GM12874 (cell line): ENCODE results near the gene NDUFB7.

Source experiments
- CTCF ChIP-seq: IDR thresholded peaks from 2 replicates; pipeline ENCODE4 v1.5.1; 2011; ENCODE audit warnings: low read depth, mild to moderate bottlenecking, control low read depth, low read length, moderate library complexity; ENCODE audit not compliant: insufficient read depth

Gene NDUFB7

DNA sequence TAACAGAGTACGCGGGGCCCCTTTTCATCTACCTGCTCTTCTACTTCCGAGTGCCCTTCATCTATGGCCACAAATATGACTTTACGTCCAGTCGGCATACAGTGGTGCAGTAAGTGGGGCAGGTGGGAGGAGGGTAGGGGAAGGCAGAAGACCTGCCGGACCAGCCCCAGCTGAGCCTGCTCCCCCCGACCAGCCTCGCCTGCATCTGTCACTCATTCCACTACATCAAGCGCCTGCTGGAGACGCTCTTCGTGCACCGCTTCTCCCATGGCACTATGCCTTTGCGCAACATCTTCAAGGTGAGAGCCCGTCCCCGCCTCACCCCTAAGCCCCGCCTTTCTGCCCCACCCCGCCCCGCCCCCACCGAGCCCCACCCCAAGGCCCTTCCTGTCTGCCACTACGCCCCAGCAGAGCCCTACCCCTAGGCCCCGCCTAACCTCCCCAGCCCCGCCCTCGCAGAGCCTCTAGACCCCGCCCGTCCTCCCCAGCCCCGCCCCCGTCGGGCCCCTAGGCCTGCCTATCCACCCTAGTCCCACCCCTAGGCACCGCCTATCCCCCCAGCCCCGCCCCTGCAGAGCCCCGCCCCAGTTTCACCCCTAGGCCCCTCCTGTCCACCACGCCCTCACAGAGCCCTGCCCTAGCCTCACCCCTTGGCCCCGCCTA is 7.7 kb downstream of the NDUFB7 start:
- no peak for TF ChIP-seq CTCF

- no peak for TF ChIP-seq CTCF
Measured at GRCh38 chr19:14563590-14563926, 8.3 kb downstream of the NDUFB7 start.

DNA sequence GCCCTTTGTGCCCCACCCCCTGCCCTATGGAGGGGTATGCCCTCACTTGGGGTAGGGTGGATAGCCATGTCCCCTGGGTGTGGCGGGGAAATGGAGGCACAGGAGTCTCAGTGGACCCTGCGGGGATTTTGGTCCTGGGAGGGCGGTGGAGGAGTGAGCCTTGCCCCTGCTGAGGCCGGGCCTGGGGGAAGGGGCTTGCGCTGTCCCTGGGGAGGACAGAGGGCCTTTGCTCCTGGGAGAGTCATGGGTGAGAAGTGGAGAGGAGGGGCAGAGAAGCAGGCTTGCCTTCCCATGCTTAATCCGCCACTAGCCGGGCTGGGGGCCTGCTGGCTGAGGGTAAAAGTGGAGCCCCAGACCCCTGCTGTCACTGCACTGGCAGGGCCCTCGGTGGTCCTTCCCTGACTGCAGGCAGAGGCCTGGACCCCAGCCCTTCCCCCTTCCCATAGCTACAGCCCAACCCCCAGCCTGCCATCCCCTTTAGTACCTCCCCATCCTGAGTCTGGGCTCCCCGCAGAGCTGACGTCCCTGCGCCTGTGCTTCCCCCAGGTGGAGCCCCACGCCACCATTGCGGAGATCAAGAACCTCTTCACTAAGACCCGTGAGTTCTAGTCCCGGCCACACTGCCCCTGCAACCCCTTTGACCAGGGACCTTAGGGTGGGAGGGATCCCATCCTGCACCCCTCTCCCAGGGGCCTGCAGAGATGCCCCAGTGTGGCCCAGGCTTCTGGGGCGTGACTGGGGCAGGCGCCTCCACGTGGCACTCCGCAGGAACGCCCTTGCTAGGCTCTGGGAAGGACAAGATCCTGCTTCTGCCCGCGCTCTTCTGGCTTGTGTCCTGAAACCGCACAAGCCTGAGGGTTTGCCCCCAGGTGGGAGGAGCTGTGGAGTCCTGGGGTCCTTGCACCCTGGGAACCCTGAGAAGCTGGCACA is 8.9 kb downstream of the NDUFB7 start:
- no peak for TF ChIP-seq CTCF

- TF ChIP-seq CTCF, result no peak
Measured at GRCh38 chr19:14561847-14562351, 10.0 kb downstream of the NDUFB7 start.

DNA sequence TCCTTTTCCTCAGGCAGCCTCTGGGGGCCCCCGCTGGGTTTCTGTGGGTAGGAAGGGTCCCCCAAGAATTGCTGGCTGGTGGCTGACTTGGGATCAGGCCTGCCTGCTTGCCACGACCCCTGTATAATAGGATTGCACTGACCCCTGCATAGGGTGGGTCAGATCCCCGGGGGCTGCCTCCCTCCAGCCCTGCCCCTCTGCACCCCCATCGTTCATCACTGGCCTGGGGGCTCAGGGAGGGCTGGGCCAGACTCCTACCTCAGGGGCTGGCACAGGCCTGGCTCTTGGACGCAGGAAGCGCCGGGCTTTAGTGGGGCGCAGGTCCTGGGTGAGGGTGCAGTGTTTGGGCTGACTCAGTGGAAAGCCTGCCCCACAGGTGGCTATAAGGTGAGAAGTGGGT is 10.6 kb downstream of the NDUFB7 start:
- TF ChIP-seq CTCF, result no peak

DNA sequence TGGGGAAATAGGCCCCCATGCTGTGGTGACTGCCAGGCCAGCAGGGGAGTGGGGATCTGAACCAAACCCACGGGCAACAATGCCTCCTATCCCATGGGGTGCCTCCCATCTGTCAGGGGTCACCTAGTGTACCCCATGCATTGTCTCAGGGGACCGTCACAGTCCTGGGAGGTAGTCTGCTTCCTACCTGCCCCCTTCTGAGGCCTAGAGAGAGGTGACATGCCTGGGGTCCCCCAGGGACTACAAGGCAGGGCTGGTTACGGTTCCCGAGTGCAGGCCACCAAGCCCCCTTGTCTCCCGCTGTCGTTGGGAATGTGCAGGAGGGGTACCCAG is 11.1 kb downstream of the NDUFB7 start:
- no peak for TF ChIP-seq CTCF

GRCh38 chr19:14559916-14560775 is 11.7 kb downstream of the NDUFB7 start:
- TF ChIP-seq CTCF, result no peak
